ELR (cell line): ENCODE results near the gene DCLK1.
"Not testable (repeated sequence)": the region's sequence is repeated elsewhere in the genome, so short reads cannot be mapped to it uniquely, and the experiment has no call there.

Source experiments
- DNase-seq: peaks from one replicate; pipeline ENCODE4 v3.0.0-alpha.2; 2015; ENCODE audit warnings: low read depth

The DCLK1 gene

DNA sequence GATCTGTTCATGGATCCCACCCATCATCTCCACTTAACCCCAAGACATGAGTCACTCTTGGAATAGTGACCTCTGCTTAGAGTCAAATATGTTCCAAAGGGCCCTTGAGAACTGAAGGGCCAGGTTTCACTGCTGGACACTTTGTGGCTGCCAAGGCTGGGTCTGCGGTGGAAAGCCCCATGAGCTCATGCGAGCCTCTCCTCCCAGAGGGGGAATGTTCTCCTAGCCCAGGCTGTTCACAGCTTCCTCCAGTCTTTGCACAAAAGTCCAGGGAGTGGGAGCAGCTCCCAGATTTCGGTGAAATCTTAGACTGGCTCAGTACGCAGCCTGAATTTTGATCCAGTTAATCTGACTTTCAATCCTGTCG lies 732 bp upstream of the DCLK1 start:
- no peak for DNase-seq

DNA sequence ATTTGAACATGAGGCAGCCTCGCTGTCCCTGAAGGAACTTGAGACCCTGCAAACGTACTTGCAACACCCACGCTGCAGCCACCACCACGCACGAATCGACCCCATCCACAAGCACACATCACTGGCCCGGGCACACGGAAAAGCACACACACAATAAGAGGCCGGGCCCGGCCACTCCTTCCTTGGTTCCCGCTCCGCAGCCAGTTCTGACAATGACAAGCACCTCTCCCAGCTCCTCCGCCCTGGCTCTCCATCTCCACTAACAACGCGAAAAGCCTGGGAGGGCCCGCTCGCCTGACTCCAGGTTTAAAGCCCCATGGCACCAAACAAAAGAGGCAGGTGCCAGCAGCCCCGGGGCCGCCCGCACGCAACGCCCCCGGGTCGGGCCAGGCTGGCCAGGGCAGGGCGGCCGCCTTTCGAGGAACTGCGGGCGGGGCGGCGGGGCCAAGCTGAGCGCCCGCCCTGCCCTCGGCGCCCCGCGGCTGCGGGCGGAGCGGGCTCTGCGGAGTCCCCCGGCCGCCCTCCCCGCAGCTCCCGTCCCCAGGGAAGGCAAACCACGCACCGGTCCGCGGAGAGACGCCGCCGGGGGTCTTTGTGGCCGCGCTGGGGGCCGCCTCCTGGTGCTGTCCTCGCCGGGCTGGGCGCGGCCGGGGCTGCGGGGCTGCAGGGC lies 495 bp downstream of the DCLK1 start:
- no peak for DNase-seq

DNA sequence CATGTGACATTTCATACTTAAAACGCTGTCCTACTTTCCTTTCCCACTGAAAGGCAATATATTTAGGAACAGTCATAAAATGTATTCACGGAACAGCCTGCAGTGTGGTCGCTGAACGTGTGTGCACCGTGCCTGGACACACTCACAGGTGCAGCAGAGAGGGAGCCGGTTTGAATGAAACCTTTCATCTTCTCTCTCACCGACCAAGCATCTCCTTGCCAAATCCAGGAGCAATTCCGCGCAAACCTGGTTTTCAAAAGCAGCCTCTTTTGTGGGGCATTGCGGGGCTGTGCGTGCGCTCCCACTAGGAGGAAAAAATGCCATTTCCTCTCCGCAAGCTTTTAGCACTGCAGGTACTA lies 1.0 kb downstream of the DCLK1 start:
- DNase-seq = no peak

DNA sequence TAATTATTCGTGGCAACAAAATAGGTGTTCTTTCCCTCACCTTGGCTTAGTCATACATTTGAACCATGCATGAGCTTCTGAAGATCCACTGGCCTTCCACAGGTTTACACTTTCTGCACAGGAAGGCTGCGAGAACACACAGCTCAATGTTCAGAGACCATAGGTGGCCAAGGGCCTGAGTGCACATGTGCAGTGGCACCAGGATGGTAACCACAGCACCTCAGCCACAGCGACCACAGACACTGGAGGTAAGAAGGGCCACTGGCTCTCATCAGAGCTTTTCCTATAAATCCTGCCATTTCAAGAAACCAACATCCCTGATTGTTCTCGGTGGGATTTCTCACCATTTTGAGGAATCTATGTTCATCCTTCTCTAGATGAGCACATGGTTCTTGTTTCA lies 1.6 kb downstream of the DCLK1 start:
- no peak for DNase-seq

DNA sequence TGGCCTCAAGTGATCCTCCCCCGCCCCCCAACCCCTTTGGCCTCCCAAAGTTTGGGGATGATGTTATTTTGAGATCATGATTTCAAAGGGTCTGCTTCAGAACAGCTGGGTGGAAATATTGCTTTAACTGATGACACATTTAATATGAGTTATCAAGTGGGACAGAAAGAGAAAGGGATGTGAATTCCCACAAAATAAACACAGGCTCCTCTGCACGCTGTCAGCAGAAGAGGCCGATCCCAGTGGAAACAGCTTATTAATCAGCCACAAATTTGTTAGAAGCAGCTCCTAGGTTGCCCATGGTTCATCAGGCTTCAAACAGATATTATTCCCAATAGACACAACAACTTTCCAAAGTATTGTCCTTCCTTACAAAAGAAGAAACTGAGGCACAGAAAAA lies 4.7 kb downstream of the DCLK1 start:
- no peak for DNase-seq

DNA sequence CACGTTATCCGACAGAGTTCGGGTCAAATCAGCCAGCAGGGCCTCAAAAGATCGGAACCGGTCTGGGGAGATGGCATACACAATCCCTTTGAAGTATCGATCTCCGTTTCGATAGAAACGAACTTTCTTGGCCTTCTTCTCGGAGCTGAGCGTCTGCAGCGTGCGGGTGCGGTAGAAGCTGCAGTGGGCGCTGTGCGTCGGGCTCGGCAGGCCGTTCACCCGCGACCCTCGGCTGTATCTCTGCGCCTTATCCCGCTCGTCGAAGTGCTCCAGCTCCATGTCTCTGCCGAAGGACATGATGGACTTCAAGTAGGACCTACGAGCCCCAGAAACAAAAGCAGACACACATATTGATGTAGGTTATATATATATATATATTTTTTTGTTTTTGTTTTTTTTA lies 5.3 kb downstream of the DCLK1 start:
- no peak for DNase-seq

DNA sequence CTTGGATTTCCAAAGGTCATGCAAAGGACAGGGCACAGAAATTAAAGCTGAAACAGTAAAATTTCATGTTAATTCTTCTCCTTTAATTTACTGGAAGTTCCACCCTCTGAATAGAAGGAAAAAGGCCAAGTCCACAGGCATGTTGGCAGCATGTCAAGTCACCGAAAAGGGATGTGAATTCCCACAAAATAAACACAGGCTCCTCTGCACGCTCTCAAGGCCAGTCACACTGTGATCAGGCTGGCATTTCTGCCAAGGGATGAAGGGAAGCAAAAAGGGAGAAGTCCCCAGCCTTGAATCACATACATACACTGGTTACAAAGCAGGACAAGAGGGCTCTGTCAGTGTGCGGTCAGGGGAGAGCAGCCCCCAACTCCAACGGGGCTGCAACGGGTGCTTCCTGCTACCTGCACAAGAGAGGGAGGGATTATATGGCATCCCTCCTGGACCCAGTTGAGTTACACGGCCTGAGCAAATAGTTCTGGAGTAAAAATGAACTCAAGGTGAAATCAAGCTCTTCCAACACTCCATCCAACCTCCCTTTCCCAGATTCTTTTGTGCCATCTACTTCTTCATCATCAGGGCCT lies 6.9 kb downstream of the DCLK1 start:
- DNase-seq = no peak

DNA sequence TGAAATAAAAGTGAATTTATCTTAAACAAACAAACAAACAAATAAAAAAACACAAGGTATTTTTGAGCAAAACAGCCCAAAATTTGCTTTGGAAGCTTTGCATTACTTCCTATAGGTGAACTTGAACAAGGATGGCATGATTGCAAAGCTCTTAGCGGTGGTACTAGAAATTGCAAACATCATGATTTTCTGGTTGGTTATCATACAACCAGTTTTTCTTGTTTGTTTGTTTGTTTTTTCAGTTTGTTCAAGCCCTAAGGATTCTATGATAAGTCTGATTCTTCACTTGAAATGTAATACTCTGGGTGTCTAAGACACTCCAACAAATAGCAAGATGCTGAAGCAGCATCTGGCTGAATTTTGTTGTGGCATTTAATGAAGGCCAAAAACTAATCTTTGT lies 15.9 kb downstream of the DCLK1 start:
- no peak for DNase-seq

DNA sequence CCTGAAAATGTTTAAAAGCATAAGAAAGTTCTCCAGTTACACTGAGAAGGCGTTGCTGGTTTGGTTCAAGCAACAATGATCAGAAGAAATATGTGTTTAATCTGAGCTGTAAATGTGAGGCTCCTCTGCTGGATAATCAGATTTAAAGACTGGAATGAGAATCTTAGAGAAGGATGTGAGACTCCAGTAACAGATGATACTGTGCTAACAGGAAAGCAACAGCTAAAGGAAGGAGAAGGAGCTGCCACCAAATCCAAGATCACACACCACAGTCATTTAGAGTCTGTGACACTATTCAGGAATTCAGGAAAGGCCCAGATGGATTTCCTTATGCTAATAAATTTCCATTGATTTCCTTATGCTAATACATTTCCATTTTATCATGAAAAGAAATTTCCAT lies 16.9 kb downstream of the DCLK1 start:
- no peak for DNase-seq

DNA sequence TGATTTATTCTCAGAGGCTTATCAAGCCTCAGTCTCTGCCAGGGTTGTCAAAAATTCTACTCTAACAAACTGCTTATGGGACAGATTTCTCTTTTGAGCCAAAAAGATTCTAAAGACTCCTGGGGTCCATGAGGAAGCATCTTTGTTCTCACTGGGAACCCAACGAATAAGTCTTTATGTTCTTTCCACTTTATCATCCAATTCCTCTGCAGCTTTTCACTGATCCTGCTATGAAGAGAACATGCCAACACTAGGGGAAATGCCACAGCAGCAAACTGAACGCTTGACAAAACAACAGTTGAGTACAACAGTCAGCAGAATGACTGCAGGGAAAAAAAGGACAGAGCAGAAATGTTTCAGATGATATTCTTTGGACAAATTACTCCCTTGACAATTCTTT lies 22.2 kb downstream of the DCLK1 start:
- no peak for DNase-seq

DNA sequence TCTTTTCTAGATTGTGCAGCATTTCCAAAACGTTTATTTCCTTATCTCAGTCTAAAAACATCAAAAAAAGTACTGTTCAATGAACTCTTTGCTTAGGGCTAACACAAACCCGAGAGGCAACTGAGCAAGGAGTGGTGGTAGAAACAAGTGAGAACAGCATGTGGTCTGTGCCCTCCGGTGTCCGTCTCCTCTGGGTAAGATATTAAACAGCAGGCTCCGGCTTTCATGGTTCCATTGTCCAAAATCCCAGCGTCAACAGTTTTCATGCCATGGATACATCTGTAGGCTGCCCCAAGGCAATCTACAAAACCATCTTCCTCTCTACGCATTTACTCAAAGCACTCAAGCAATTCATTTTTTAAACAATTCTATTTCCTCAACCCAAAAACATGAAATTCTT lies 22.8 kb downstream of the DCLK1 start:
- no peak for DNase-seq

DNA sequence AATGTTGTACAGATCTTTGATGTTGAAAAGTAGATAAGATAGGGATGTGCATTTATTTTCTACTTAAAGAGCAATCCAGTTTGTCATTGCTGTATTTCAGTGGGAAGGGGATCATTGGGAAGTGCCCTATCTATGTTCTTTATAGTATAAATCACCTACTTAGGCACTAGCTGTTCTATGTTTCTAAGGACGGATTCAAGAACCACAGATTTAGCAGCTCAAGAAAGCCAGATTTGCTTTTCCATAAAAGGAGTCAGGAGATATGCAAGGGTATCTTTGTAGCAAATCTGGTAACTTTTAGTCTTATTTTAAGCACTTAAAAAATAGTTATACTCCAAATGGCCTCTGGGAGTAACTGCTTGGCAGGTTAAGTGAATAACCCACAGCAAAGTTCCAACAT lies 23.7 kb downstream of the DCLK1 start:
- no peak for DNase-seq

DNA sequence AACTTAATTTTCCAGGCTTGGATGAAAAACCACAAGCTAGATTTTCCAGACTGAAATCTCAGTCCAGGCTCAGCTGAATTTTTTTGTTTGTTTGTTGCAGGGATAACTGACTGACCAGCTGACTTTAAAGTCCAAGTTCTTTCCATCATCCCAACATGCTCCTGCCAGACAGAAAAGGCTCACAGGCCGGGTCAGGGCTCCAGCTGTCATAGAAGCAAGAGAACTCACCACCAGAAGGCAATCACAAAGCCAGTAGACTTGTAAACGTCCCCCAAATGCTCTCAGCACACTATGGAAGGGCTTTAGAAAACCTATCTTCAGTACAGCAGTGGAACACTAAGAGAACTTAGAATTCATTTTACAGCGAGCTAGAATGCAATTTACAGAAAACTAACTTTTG lies 25.5 kb downstream of the DCLK1 start:
- DNase-seq = no peak

DNA sequence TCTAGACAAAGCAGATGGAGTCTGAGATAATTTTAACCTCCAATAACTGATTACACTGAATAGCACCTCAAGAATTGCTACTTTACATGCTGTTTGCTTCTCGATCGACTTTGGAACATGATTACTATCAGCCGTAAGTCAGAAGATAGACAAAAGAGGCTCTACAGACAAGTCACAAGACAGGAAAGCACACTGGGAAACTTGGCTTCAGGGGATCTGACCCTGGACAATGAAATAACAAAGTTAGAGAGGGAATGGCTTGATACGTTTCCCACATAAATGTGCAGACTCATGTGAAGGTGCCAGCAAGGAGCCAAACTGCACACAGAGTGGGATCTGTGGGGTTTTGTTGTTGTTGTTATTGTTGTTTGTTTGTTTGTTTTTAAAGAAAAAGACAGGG lies 28.5 kb downstream of the DCLK1 start:
- no peak for DNase-seq

DNA sequence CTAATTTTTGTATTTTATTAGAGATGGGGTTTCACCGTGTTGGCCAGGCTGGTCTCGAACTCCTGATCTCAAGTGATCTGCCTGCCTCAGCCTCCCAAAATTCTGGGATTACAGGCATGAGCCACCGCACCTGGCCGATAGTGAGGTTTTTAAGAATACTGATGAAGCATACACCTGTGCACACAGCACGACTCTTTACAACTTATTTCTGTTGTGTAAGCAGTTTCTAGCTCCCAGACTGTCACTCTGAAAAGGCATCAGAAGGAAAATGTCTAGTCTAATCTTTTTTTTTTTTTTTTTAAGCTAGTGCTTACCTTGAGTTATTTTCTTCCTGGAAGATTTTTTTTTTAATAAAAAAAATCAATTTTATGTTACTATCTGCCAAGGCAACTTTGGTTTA lies 29.3 kb downstream of the DCLK1 start:
- DNase-seq = not testable (repeated sequence)

DNA sequence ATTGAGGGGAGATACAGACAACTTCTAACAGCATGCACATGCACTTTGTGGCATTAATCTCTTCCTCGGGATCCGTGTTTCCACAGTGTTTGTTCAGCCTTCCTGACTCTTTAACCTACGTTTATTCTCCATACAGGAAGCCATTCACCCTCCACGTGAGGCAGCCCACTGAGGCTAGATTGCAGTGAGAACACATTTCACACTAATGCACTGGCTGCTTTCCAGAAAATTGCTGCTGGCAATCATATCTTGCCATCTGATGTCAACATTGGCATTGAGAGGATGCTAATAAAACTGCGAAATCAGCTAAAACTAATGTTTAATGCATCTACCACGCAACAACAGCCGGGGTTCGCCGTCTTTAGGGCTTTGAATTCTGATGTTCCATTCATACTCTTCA lies 30.0 kb downstream of the DCLK1 start:
- no peak for DNase-seq

DNA sequence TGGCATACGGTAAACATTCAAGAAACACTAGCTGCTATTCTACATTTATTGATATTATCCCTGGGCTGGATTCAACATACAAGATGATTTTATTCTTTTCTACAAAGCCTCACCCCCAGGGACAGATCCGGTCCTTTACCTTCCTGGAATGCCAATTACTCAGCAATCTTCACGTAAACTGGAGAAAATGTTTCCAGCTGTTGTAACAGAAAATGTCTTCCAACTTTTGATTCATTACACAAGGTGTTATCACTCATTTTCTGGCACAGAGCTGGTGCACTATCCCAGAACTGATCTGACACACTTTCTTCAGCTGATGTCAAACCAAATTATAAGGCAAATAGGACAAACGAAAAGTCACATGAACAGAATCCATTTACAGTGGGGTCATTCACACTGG lies 33.1 kb downstream of the DCLK1 start:
- no peak for DNase-seq

DNA sequence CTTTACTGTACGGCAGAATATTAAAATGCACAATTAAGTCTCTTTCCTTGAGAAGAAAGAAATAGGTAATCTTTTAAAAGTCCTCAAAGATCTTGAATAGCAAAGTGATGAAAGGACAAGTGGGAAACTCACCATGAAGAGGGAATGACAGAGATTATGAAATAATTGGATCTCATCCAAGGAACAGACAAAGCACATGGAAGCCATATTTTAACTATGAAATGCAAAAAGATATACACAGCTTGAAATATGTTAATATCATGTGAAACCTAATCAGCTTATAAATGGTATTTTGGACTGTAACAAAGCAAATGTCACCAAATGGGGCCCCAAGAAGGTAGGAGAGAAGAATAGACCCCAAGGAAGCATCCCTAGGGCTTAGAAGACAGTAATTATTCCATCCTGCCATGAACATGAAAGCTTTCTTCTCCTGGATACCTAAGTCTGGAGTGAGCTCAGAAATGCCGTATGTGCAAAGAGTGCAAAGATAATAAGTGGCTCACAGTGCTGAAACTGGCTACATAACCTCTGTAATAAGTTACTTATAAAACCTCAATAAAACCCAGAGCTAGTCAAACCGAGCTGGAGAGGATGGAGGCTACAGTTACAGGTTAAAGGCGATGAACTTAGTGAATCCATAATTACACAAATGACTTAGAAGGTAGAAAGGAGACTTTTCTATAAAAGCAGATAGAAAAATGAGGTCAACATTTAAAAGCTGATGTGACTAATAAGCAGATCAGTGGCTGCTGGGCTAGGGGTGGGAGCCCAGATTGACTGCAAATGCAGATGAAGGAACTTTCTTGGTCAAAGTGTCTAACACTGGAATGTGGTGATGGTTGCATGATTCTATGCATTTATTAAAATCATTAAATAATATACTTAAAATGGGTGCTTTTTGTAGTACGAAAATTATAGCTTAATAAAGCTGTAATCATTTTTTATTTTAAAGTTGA lies 34.4 kb downstream of the DCLK1 start:
- no peak for DNase-seq

DNA sequence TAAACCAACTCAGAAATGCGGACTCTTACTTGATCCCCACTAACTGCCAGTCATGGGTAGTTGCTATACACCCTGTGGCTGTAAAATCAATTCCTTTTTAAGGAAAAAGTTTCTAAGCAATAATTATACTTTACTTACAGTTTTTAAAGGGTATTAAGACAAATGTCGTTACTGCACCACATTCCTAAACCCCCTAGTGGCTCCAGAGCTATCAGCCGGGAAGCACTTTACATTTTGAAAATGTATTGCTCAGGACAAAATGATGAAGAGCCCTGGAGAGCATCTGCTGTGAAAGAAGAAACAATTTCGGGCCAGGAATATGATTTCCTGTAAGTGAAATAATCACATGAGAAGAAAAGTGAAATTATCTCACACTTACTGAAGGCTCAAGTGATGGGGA lies 36.7 kb downstream of the DCLK1 start:
- DNase-seq = no peak

DNA sequence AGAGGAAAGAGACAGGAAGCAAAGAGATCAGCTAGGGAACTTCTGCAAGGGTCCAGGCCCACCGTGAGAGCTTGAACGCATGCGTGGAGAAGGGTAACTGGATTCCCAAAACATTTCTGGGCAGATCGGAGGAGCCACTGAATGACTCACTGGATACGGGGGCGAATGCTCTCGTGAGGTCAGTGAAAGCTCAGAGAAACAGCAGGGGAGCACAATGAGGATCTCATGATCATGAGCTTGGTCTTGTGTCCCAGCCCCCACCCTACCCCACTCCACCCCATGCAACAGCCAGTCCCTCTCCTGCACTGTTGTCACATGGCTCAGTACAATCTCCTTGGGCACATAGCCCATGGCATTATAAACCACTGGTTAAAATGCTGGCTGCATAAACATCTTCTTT lies 40.6 kb downstream of the DCLK1 start:
- DNase-seq = no peak

DNA sequence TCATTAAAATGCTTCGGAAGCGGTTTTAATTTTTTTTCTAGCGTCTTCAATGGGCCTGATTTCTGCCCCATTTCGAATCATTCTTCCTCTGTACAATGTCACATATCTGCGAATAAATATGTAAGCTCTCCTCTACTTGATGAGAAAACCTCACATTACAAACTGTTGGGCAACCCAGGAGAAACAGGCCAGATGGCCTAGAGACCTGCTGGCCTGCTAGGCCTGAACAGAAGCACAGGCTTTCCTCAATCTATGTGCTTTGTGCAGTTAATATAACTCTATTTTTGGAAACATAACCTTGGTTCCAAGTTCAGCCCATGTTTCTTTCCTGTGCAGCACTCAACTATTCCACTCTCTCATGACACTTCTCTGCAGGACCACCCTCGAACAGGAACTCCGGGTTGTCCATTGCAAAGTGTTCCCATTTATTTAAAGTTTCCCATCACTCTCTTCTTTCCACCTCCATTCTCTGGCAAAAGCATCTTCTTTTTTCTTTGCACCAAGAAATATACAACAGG lies 42.0 kb downstream of the DCLK1 start:
- DNase-seq = no peak

DNA sequence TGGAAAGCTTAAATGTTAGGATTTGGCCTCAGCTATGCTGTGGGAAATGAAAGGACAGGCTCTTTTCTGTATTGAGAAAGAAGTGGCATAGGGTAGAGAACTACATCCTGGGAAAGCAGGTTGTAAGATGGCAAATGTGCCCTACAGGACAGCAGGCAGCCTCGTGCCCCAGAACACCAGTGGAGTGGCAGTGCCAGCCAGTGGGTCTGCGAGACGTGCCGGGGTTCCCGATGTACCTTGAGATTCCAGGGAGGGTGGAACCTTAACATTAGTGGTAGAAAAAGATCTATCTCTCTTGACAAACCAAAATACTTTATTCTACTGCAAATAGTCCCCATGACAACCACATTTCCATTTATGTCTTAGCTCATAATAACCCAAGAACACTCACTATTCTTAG lies 42.7 kb downstream of the DCLK1 start:
- no peak for DNase-seq

DNA sequence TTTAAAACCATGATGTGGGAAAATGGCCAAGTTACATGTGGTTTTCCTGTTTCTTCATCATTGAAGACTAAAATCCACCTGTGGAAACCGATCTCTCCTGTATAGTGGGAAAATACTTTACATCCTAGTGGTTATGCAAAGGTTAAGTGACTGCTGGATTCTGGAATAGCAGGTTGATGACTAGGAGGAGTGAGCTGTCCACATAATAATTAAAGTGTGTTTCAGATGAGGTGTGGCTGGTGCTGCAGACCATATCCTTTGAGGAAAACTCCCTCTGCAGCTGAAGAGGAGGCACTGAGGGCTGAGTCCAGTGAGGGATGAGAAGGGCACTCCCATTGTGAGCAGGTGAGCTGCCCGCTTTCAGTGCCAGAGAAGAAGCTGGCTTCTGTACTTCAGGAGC lies 43.2 kb downstream of the DCLK1 start:
- no peak for DNase-seq
